ENCODE measurements around the gene DYRK1B. TPM values are rescaled to one million over a fixed set of nuclear protein-coding genes. Genes with fewer than 3 reads are reported as not detected.

The DYRK1B gene
- total RNA-seq, 3 donors from 2014 or later, result 2.8 to 3.2 (median 2.8) TPM

DNA sequence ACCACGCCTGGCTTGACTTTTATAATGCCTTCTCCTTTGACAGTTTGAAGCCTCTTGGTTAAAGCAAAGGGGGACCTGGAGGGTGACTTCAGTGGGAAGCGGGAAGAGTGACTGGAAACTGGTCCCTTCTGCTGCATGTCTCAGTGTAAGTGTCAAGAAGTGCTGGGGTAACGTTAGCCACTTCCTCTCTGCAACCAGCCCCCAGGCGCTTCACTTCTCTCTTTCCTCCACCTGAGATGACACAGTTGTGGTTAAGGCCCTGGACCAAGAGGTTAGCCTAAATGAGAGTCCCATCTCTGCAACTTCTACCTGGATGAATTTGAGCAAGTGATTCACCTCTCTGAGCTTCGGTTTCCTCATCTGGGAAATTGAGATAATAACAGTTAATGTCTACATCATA, 39.0 kb downstream of the DYRK1B start:
- Mint-ChIP-seq H3K9me3 (no peaks in the 10 kb centered on the region), H3K27me3 (ENCODE audit: low read depth) (no peaks in the 10 kb centered on the region), H3K4me3 (no peak overlapping the region), H3K4me1 (ENCODE audit: low read depth) (no peaks in the 10 kb centered on the region), H3K36me3 (ENCODE audit: insufficient read depth) (no peaks in the 10 kb centered on the region)
- DNase-seq (no peak), ATAC-seq (no peak)

DNA sequence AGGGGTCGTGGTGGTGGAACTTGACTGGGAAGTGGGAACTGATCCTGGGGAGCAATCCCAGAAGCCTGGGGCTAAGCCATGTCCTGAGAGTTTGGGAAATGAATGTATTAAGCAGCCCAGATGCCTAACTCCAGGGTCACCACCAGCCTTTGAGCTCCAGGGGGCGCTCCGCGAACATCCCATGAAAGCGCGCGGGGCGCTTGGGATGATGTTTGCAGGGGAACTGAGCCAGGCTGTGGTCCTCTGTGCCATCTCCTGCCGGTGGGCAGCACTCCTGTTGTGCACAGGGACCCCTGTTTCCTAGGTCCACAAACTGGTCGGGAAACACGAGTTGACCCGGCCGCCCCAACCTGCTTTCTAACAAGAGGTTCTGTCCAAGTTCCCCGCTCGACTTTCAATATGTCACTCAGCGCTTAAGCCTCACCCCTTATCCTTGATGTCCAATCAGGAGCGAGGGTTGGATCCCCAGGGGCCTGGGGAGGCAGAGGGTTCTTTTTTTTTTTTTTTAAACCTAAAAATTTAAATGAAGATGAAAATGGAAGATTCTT, 40.9 kb downstream of the DYRK1B start:
- ATAC-seq (peak; percentile 98), DNase-seq (peak; percentile 65)
- H3K36me3 Mint-ChIP-seq (ENCODE audit: insufficient read depth), result no peaks in the 10 kb centered on the region
- H3K4me3 Mint-ChIP-seq, result peak overlapping the region; percentile 77
- H3K27me3 Mint-ChIP-seq (ENCODE audit: low read depth), result peaks cover 2% of the 10 kb centered on the region
- H3K4me1 Mint-ChIP-seq (ENCODE audit: low read depth), result no peaks in the 10 kb centered on the region
- H3K9me3 Mint-ChIP-seq, result peaks cover 8% of the 10 kb centered on the region

DNA sequence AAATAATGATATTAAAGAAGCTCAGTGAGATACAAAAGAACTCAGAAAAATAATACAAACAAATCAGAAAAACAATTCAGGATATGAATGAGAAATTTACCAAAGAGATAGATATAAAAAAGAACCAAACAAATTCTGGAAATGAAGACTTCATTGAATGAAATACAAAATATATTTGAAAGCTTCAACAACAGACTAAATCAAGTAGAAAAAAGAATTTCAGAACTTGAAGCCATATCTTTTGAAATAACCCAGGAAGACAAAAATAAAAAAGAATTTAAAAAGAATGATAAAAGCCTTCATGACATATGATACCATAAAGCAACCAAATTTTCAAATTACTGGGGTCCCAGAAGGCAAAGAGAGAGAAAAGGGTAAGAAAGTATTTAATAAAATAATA, 45.7 kb downstream of the DYRK1B start:
- no peaks in the 10 kb centered on the region for H3K36me3 Mint-ChIP-seq (ENCODE audit: insufficient read depth)
- no peaks in the 10 kb centered on the region for H3K4me1 Mint-ChIP-seq (ENCODE audit: low read depth)
- H3K4me3 Mint-ChIP-seq, result no peak overlapping the region
- H3K27me3 Mint-ChIP-seq (ENCODE audit: low read depth), result peaks cover 26% of the 10 kb centered on the region
- H3K9me3 Mint-ChIP-seq, result peaks cover 11% of the 10 kb centered on the region
- no peak for DNase-seq
- ATAC-seq, result no peak

DNA sequence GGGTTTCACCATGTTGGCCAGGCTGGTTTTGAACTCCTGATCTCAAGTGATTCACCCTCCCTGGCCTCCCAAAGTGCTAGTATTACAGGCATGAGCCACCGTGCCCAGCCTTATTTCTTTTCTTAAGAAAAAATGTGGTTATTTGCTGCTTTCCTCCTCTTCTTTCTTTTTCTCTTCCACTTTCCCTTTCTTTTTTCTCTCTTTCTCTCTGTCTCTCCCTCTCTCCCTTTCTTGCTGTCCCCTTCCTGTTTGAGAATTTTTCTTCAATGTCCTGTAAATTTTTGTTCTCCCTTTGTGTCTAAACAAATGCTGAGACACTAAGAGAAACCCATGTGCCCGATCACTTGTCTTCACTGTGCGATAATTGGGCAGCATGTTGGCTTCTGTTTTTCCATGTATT, 53.1 kb downstream of the DYRK1B start:
- H3K36me3 Mint-ChIP-seq (ENCODE audit: insufficient read depth), result no peaks in the 10 kb centered on the region

DNA sequence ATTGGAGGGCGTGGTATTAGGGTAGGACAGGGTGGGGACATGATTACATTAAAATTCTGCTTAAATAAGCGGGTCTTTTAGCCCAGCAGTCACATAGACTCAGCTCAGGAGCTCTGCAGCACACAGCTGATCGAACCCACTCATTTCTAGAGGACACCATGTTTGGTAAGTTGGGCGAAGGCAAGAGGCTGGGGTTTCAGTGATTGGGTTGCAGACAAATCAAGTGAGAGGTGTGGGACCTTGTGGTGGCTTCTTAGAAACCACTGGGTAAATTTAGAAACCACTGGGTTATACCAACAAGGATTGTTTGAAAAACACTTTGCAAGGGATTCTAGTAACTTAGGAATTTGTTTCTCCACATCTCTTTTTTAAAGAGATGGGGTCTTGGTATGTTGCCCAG, 55.2 kb downstream of the DYRK1B start, which contains the start of gene LEUTX:
TSS of gene LEUTX (plus strand) at position 92 of the 400 bp plus-strand sequence. CDS start at position 159, 67 bp downstream.
- Mint-ChIP-seq H3K36me3 (ENCODE audit: insufficient read depth) (no peaks in the 10 kb centered on the region), H3K4me3 (no peak within 1 kb of the TSS), H3K4me1 (ENCODE audit: low read depth) (peaks cover 4% of the 10 kb centered on the region), H3K27me3 (ENCODE audit: low read depth) (peaks cover 19% of the 10 kb centered on the region), H3K9me3 (no peaks in the 10 kb centered on the region)
- ATAC-seq (peak in 1 of 2 donors; percentile 46), DNase-seq (no peak)

More for the DNA sequence above, 53.1 kb downstream of the DYRK1B start:
- Mint-ChIP-seq H3K9me3 (no peaks in the 10 kb centered on the region), H3K4me3 (no peak overlapping the region), H3K4me1 (ENCODE audit: low read depth) (peaks cover 4% of the 10 kb centered on the region), H3K27me3 (ENCODE audit: low read depth) (peaks cover 37% of the 10 kb centered on the region)
- ATAC-seq, result no peak
- no peak for DNase-seq

Other genes starting within 250 kb of the DYRK1B start
- not detected for gene LGALS13, start 231.6 kb downstream of the DYRK1B start, total RNA-seq
- not detected for gene LGALS16, start 178.2 kb downstream of the DYRK1B start, total RNA-seq
- gene LGALS14, start 129.7 kb downstream of the DYRK1B start, total RNA-seq, result not detected
- gene CLC, start 96.1 kb downstream of the DYRK1B start, total RNA-seq, result 1 to 10 TPM in 2 of 3 donors, not detected in 1; 1.2 to 2.3 TPM
- not detected for gene LEUTX, start 55.3 kb downstream of the DYRK1B start, total RNA-seq
- 100 to 1,000 TPM; 738 to 880 (median 839) TPM for gene FBL, start 12.2 kb upstream of the DYRK1B start, total RNA-seq
- 1 to 10 TPM; 1.7 to 3.0 (median 2.5) TPM for gene FCGBP, start 100.5 kb upstream of the DYRK1B start, total RNA-seq
- 100 to 1,000 TPM; 279 to 293 (median 280) TPM for gene PSMC4, start 137.0 kb upstream of the DYRK1B start, total RNA-seq
- 1 to 10 TPM; 2.2 to 2.8 (median 2.6) TPM for gene ZNF546, start 162.9 kb upstream of the DYRK1B start, total RNA-seq
- 10 to 100 TPM; 15.2 to 17.8 (median 17.0) TPM for gene ZNF780B, start 222.1 kb upstream of the DYRK1B start, total RNA-seq